ENCODE measurements around the gene LDLRAD3. TPM values are rescaled to one million over a fixed set of nuclear protein-coding genes. Genes with fewer than 3 reads are reported as not detected.

LDLRAD3 gene
- total and polyA plus RNA-seq, 4 donors, result 2.3 to 19.6 (median 10.8) TPM

GRCh38 chr11:36022882-36023281 lies 79.0 kb downstream of the LDLRAD3 start:
- 97 to 98% methylated on average over 7 of the region's 7 CpGs for WGBS, 2 donors
- ATAC-seq (ENCODE audit: low FRiP score) (no peak), DNase-seq (no peak)
- no peak overlapping the region for H3K27ac ChIP-seq (ENCODE audit: low read depth in 1 of 2, low read length in 2 of 2)
- H3K27me3 ChIP-seq (ENCODE audit: control insufficient read depth in 1 of 2, insufficient read depth in 2 of 2, low read length in 1 of 2), result no peaks in the 10 kb centered on the region
- no peaks in the 10 kb centered on the region for H3K4me1 ChIP-seq (ENCODE audit: control insufficient read depth in 1 of 2, insufficient read depth in 2 of 2, low read length in 2 of 2)
- H3K36me3 ChIP-seq (ENCODE audit: control insufficient read depth in 1 of 2, insufficient read depth in 2 of 2, low read length in 1 of 2), result no peaks in the 10 kb centered on the region
- intact Hi-C loops (cut with DNase I), result loop anchor here in 1 of 2 donors (2.0 kb wide), 1 partner anchor 68 kb away; no protein-coding TSS in a partner anchor
- no peak overlapping the region for H3K4me3 ChIP-seq (ENCODE audit: low read length in 2 of 2)
- no peaks in the 10 kb centered on the region for H3K9me3 ChIP-seq (ENCODE audit: control insufficient read depth, low read length)

- no peaks in the 10 kb centered on the region for H3K9me3 ChIP-seq (ENCODE audit: control insufficient read depth, low read length)
- no peak for ATAC-seq (ENCODE audit: low FRiP score)
- no peak overlapping the region for H3K27ac ChIP-seq (ENCODE audit: low read depth in 1 of 2, low read length in 2 of 2)
- H3K27me3 ChIP-seq (ENCODE audit: control insufficient read depth in 1 of 2, insufficient read depth in 2 of 2, low read length in 1 of 2), result no peaks in the 10 kb centered on the region
- no peaks in the 10 kb centered on the region for H3K4me1 ChIP-seq (ENCODE audit: control insufficient read depth in 1 of 2, insufficient read depth in 2 of 2, low read length in 2 of 2)
- WGBS, 2 donors, result 37 to 79% methylated on average over 1 to 2 of the region's 2 CpGs
- H3K36me3 ChIP-seq (ENCODE audit: control insufficient read depth in 1 of 2, insufficient read depth in 2 of 2, low read length in 1 of 2), result no peaks in the 10 kb centered on the region
- intact Hi-C loops (cut with DNase I), result loop anchor here in 1 of 2 donors (2.0 kb wide), 1 partner anchor 67 kb away; no protein-coding TSS in a partner anchor
- no peak overlapping the region for H3K4me3 ChIP-seq (ENCODE audit: low read length in 2 of 2)
- no peak for DNase-seq
These were observed 80.1 kb downstream of the LDLRAD3 start for GRCh38 chr11:36023922-36024321.

DNA sequence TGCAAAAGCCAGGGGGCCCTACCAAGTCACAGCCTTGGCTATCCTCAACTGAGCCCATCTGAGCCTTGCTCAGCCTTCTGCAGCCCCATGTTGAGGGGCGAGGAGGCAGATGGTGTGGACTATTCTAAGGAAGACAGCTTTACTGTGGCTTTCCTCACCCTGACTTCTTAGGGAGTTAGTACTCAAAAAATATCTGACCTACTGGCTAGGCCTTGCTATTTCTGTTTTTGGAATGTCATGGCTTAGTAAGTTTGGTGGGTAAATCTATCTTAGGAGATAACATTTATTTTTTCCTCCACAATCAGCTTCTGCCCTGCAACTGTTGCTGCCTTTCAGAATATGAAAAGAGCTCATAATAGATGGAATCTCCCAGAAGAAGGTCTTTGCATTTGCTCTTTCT lies 80.9 kb downstream of the LDLRAD3 start:
- WGBS, 2 donors, result 88 to 97% methylated on average over 1 of the region's 1 CpG
- Histone ChIP-seq H3K27ac (ENCODE audit: low read depth in 1 of 2, low read length in 2 of 2) (no peak overlapping the region), H3K9me3 (ENCODE audit: control insufficient read depth, low read length) (no peaks in the 10 kb centered on the region), H3K4me3 (ENCODE audit: low read length in 2 of 2) (no peak overlapping the region), H3K36me3 (ENCODE audit: control insufficient read depth in 1 of 2, insufficient read depth in 2 of 2, low read length in 1 of 2) (no peaks in the 10 kb centered on the region), H3K27me3 (ENCODE audit: control insufficient read depth in 1 of 2, insufficient read depth in 2 of 2, low read length in 1 of 2) (no peaks in the 10 kb centered on the region), H3K4me1 (ENCODE audit: control insufficient read depth in 1 of 2, insufficient read depth in 2 of 2, low read length in 2 of 2) (no peaks in the 10 kb centered on the region)
- ATAC-seq (ENCODE audit: low FRiP score), result no peak
- no peak for DNase-seq
- intact Hi-C loops (cut with DNase I), result no loop called here

DNA sequence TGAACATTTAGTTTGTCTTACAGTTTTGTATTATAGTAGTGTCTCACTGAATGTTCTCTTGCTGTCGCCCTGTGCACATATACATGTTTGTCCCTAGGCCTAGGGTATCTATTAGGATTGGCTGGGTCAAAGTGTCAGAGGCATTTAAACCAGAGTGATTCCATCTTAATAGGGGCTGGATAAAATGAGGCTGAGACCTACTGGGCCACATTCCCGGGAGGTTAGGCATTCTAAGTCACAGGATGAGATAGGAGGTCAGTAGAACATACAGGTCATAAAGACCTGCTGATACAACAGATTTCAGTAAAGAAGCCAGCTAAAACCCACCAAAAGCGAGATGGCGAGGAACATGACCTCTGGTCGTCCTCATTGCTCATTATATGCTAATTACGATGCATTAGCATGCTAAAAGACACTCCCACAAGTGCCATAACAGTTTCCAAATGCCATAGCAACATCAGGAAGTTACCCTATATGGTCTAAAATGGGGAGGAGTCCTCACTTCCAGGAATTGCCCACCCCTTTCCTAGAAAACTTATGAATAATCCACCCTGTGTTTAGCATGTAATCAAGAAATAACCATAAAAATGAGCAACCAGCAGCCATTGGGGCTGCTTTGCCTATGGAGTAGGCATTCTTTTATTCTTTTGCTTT lies 82.6 kb downstream of the LDLRAD3 start:
- 97 to 98% methylated on average over 6 of the region's 6 CpGs for WGBS, 2 donors
- H3K9me3 ChIP-seq (ENCODE audit: control insufficient read depth, low read length), result no peaks in the 10 kb centered on the region
- H3K27ac ChIP-seq (ENCODE audit: low read depth in 1 of 2, low read length in 2 of 2), result no peak overlapping the region
- intact Hi-C loops (cut with DNase I), result no loop called here
- no peaks in the 10 kb centered on the region for H3K36me3 ChIP-seq (ENCODE audit: control insufficient read depth in 1 of 2, insufficient read depth in 2 of 2, low read length in 1 of 2)
- H3K27me3 ChIP-seq (ENCODE audit: control insufficient read depth in 1 of 2, insufficient read depth in 2 of 2, low read length in 1 of 2), result no peaks in the 10 kb centered on the region
- H3K4me1 ChIP-seq (ENCODE audit: control insufficient read depth in 1 of 2, insufficient read depth in 2 of 2, low read length in 2 of 2), result peaks cover 0 to 2% of the 10 kb centered on the region in 2 donors
- no peak overlapping the region for H3K4me3 ChIP-seq (ENCODE audit: low read length in 2 of 2)
- ATAC-seq (ENCODE audit: low FRiP score), result no peak
- DNase-seq, result no peak

- intact Hi-C loops (cut with DNase I), result no loop called here
- ATAC-seq (ENCODE audit: low FRiP score) (no peak), DNase-seq (no peak)
- 45 to 55% methylated on average over 4 of the region's 4 CpGs for WGBS, 2 donors
- Histone ChIP-seq H3K4me1 (ENCODE audit: control insufficient read depth in 1 of 2, insufficient read depth in 2 of 2, low read length in 2 of 2) (peaks cover 0 to 3% of the 10 kb centered on the region in 2 donors), H3K36me3 (ENCODE audit: control insufficient read depth in 1 of 2, insufficient read depth in 2 of 2, low read length in 1 of 2) (no peaks in the 10 kb centered on the region), H3K4me3 (ENCODE audit: low read length in 2 of 2) (no peak overlapping the region), H3K9me3 (ENCODE audit: control insufficient read depth, low read length) (no peaks in the 10 kb centered on the region), H3K27ac (ENCODE audit: low read depth in 1 of 2, low read length in 2 of 2) (no peak overlapping the region), H3K27me3 (ENCODE audit: control insufficient read depth in 1 of 2, insufficient read depth in 2 of 2, low read length in 1 of 2) (no peaks in the 10 kb centered on the region)
These were observed 83.9 kb downstream of the LDLRAD3 start for GRCh38 chr11:36027731-36028130.

- WGBS, 2 donors, result 81 to 85% methylated on average over 4 of the region's 4 CpGs
- intact Hi-C loops (cut with DNase I), result no loop called here
- no peak overlapping the region for H3K27ac ChIP-seq (ENCODE audit: low read depth in 1 of 2, low read length in 2 of 2)
These were observed 85.8 kb downstream of the LDLRAD3 start for GRCh38 chr11:36029616-36030015.

GRCh38 chr11:36030731-36031281 lies 86.9 kb downstream of the LDLRAD3 start:
- no peaks in the 10 kb centered on the region for H3K36me3 ChIP-seq (ENCODE audit: control insufficient read depth in 1 of 2, insufficient read depth in 2 of 2, low read length in 1 of 2)
- 0 to 4% methylated on average over 1 of the region's 1 CpG for WGBS, 2 donors
- no peak for DNase-seq
- H3K27ac ChIP-seq (ENCODE audit: low read depth in 1 of 2, low read length in 2 of 2), result no peak overlapping the region
- H3K9me3 ChIP-seq (ENCODE audit: control insufficient read depth, low read length), result no peaks in the 10 kb centered on the region
- no peak overlapping the region for H3K4me3 ChIP-seq (ENCODE audit: low read length in 2 of 2)
- intact Hi-C loops (cut with DNase I), result no loop called here
- peaks cover 0 to 3% of the 10 kb centered on the region in 2 donors for H3K4me1 ChIP-seq (ENCODE audit: control insufficient read depth in 1 of 2, insufficient read depth in 2 of 2, low read length in 2 of 2)
- no peaks in the 10 kb centered on the region for H3K27me3 ChIP-seq (ENCODE audit: control insufficient read depth in 1 of 2, insufficient read depth in 2 of 2, low read length in 1 of 2)
- no peak for ATAC-seq (ENCODE audit: low FRiP score)

More at GRCh38 chr11:36029616-36030015, 85.8 kb downstream of the LDLRAD3 start:
- Histone ChIP-seq H3K9me3 (ENCODE audit: control insufficient read depth, low read length) (no peaks in the 10 kb centered on the region), H3K27me3 (ENCODE audit: control insufficient read depth in 1 of 2, insufficient read depth in 2 of 2, low read length in 1 of 2) (no peaks in the 10 kb centered on the region), H3K4me3 (ENCODE audit: low read length in 2 of 2) (no peak overlapping the region), H3K36me3 (ENCODE audit: control insufficient read depth in 1 of 2, insufficient read depth in 2 of 2, low read length in 1 of 2) (no peaks in the 10 kb centered on the region), H3K4me1 (ENCODE audit: control insufficient read depth in 1 of 2, insufficient read depth in 2 of 2, low read length in 2 of 2) (peaks cover 0 to 3% of the 10 kb centered on the region in 2 donors)
- DNase-seq (no peak), ATAC-seq (ENCODE audit: low FRiP score) (no peak)

DNA sequence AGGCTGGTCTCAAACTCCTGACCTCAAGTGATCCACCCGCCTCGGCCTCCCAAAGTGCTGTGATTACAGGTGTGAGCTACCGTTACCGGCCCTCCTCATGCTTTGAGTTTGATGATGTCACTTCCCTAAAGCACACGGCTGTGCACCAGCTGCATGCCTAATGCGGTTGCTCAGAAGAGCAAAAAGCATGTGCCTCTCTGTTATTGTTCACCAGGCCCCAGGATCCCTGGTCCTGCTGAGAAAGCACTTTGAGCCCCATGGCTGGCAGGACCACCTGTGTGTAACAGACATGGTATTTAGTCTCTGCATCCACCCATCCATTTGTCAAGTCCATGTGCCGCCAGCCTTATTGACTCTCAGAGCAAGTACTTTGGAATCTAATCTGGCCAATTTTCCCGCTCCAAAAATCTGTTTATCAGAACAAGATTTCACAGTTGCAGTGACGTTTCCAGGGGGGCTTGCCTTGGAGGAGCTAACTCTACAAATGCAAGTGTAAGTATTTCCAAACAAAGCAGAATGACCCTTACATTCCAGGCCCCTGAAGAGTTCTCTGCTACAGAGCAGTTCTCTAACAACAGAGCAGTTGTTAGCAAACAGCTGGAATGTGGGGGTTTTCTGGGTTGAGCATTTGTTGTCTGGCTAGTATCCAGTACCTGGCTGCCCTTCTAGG lies 89.4 kb downstream of the LDLRAD3 start:
- intact Hi-C loops (cut with DNase I), result no loop called here
- 90% methylated on average over 9 of the region's 9 CpGs for WGBS, 2 donors
- no peak overlapping the region for H3K4me3 ChIP-seq (ENCODE audit: low read length in 2 of 2)

GRCh38 chr11:36033936-36034335 lies 90.1 kb downstream of the LDLRAD3 start:
- no peaks in the 10 kb centered on the region for H3K36me3 ChIP-seq (ENCODE audit: control insufficient read depth in 1 of 2, insufficient read depth in 2 of 2, low read length in 1 of 2)
- H3K4me3 ChIP-seq (ENCODE audit: low read length in 2 of 2), result no peak overlapping the region
- intact Hi-C loops (cut with DNase I), result no loop called here
- ATAC-seq (ENCODE audit: low FRiP score) (no peak), DNase-seq (no peak)
- H3K27me3 ChIP-seq (ENCODE audit: control insufficient read depth in 1 of 2, insufficient read depth in 2 of 2, low read length in 1 of 2), result no peaks in the 10 kb centered on the region
- WGBS, 2 donors, result 97% methylated on average over 2 of the region's 2 CpGs
- peaks cover 0 to 3% of the 10 kb centered on the region in 2 donors for H3K4me1 ChIP-seq (ENCODE audit: control insufficient read depth in 1 of 2, insufficient read depth in 2 of 2, low read length in 2 of 2)
- H3K27ac ChIP-seq (ENCODE audit: low read depth in 1 of 2, low read length in 2 of 2), result no peak overlapping the region
- no peaks in the 10 kb centered on the region for H3K9me3 ChIP-seq (ENCODE audit: control insufficient read depth, low read length)

More for the DNA sequence above, 89.4 kb downstream of the LDLRAD3 start:
- peaks cover 0 to 3% of the 10 kb centered on the region in 2 donors for H3K4me1 ChIP-seq (ENCODE audit: control insufficient read depth in 1 of 2, insufficient read depth in 2 of 2, low read length in 2 of 2)
- no peak for ATAC-seq (ENCODE audit: low FRiP score)
- H3K27ac ChIP-seq (ENCODE audit: low read depth in 1 of 2, low read length in 2 of 2), result no peak overlapping the region
- no peaks in the 10 kb centered on the region for H3K36me3 ChIP-seq (ENCODE audit: control insufficient read depth in 1 of 2, insufficient read depth in 2 of 2, low read length in 1 of 2)
- no peaks in the 10 kb centered on the region for H3K9me3 ChIP-seq (ENCODE audit: control insufficient read depth, low read length)
- H3K27me3 ChIP-seq (ENCODE audit: control insufficient read depth in 1 of 2, insufficient read depth in 2 of 2, low read length in 1 of 2), result no peaks in the 10 kb centered on the region
- no peak for DNase-seq
